Heart left ventricle (tissue), 16 donors: ENCODE results near the gene GTF2A2. TPM values are rescaled to one million over a fixed set of nuclear protein-coding genes. Genes with fewer than 3 reads are reported as not detected.

ENCODE experiments used
- ATAC-seq, 4 donors: fragments of 200-7000 bp; cut with Tn5 transposase; one replicate each; pipeline ENCODE4 v1.9.1; 2020 to 2022; ENCODE audit warnings: moderate library complexity in 4 of 4, mild to moderate bottlenecking in 3 of 4, moderate number of reproducible peaks in 1 of 4
- DNase-seq, 5 donors: peaks; one replicate each; pipeline ENCODE4 v3.0.0-alpha.2; 2020
- H3K27ac ChIP-seq, 12 donors: fragments of 200-600 bp; sonication (generic) in 4 of 12; one replicate each; pipeline versions ENCODE4 v1.5.0 to v1.8.0; 2016 to 2022; ENCODE audit warnings: mild to moderate bottlenecking in 2 of 12
- H3K27me3 ChIP-seq, 9 donors: fragments of 200-600 bp; sonication (generic) in 2 of 9; one replicate each; pipeline versions ENCODE4 v1.5.1 to v1.8.0; 2016 to 2022; ENCODE audit warnings: mild to moderate bottlenecking in 3 of 9
- H3K36me3 ChIP-seq, 9 donors: fragments of 200-600 bp; sonication (generic) in 2 of 9; one replicate each; pipeline versions ENCODE4 v1.5.0 to v1.8.0; 2018 to 2022; ENCODE audit warnings: mild to moderate bottlenecking in 2 of 9
- H3K4me1 ChIP-seq, 12 donors: fragments of 200-600 bp; sonication (generic) in 4 of 12; one replicate each; pipeline versions ENCODE4 v1.5.0 to v1.8.0; 2016 to 2022; ENCODE audit warnings: mild to moderate bottlenecking in 3 of 12
- H3K4me3 ChIP-seq, 12 donors: fragments of 200-600 bp; sonication (generic) in 4 of 12; one replicate each; pipeline versions ENCODE4 v1.5.0 to v1.8.0; 2017 to 2022; ENCODE audit warnings: mild to moderate bottlenecking in 9 of 12, moderate library complexity in 4 of 12
- H3K9me3 ChIP-seq, 12 donors: fragments of 200-600 bp; sonication (generic) in 4 of 12; one replicate each; pipeline versions ENCODE4 v1.5.0 to v1.8.0; 2016 to 2022; ENCODE audit warnings: mild to moderate bottlenecking in 1 of 12
- CTCF ChIP-seq, 12 donors: fragments of 200-600 bp; sonication (generic) in 4 of 12; IDR thresholded peaks; one replicate each; pipeline versions ENCODE4 v1.5.0 to v1.8.0; 2018 to 2022; ENCODE audit warnings: antibody characterized with exemption in 12 of 12, mild to moderate bottlenecking in 5 of 12
- POLR2A ChIP-seq, 2 donors: fragments of 450-650 bp; IDR thresholded peaks; one replicate each; pipeline ENCODE4 v1.6.1; 2017; ENCODE audit warnings: antibody characterized with exemption in 2 of 2, mild to moderate bottlenecking in 2 of 2, moderate library complexity in 2 of 2
- WGBS, 4 donors: extraction: QIAGEN DNeasy Blood & Tissue Kit in 2 of 4; methylation state at CpG; one replicate each; pipeline versions ENCODE4 v1.1.5 to v1.1.7; 2013 to 2018; 5-methylcytosine and 5-hydroxymethylcytosine counted together
- intact Hi-C, 10 donors: fragments of 100-400 bp; cut with DNase I; formaldehyde crosslinking; loops; one replicate each; pipeline versions ENCODE4 v1.11.1 to v1.14.2; 2022
- polyA plus RNA-seq, 2 donors: library from polyadenylated mRNA; stranded (reverse); fragments of 200-250 nt; gene quantifications; one replicate each; pipeline ENCODE4 v1.2.3, GENCODE V29; 2013
- total RNA-seq, 9 donors: library from RNA; depleted of rRNA in 2 of 9; stranded (reverse); fragments of >200 nt in 2 of 9; fragmentation: NEBNext Ultra II Directional in 3 of 9; extraction: Animal tissue kit (Norgen Biotek cat#: 25700) in 3 of 9; gene quantifications; one replicate each; pipeline versions ENCODE4 v1.1.0 to v1.2.4, GENCODE V29; 2016 to 2023
- donor health status: ischemic (EF 13 %, LVEDD 7.1; RV severe dilation, severe dysfunction).
- donor health status: healthy with polysubstance abuse.
- donor health status: DM: no; HTN: yes; CAD: no.
- donor health status: DM: no; HTN: no; CAD: no.
- donor health status: ischemic (EF 25% LVEDD 6.9; RV normal size, moderate dysfunction).
- donor health status: ischemic (EF 25% LVEDD 5.7; RV mildly dilated, moderate dysfunction).
- donor health status: healthy.
- donor health status: DM: yes; HTN: yes; CAD: no.
- donor health status: ischemic (EF 35%, LVEDD 5.7; RV mildly dilated, moderate dysfunction).
- donor health status: nonischemic (EF 11% LVEDD 7.7; RV severe dilation, severe dysfunction).
- donor health status: DM: yes; HTN: yes; CAD: no.
- donor health status: PGD.
- donor health status: ischemic (EF 29% LVEDD 5.4; RV normal size, mild dysfunction).
- donor health status: nonischemic (EF 23%, LVEDD 6.1; RV moderate dilation, normal function).

GTF2A2 gene
- total and polyA plus RNA-seq, 11 donors: 23.8 to 156 (median 110) TPM

- DNase-seq: no peak
- WGBS, 4 donors: 77 to 90% (median 84%) methylated on average over 2 of the region's 2 CpGs
- Histone ChIP-seq H3K27ac (no peak overlapping the region), H3K27me3 (no peaks in the 10 kb centered on the region), H3K4me3 (no peak overlapping the region), H3K4me1 (peaks cover 0 to 8% (median 0%) of the 10 kb centered on the region in 12 donors), H3K9me3 (peaks cover 0 to 20% (median 0%) of the 10 kb centered on the region in 12 donors), H3K36me3 (no peaks in the 10 kb centered on the region)
- no peak for TF ChIP-seq CTCF (IDR thresholded peaks at IDR 0.05)
- no peak for TF ChIP-seq POLR2A (IDR thresholded peaks at IDR 0.05)
- no peak for ATAC-seq
- intact Hi-C loops: no loop called here
These were observed 58.9 kb downstream of the GTF2A2 start for GRCh38 chr15:59598461-59598860.

GRCh38 chr15:59596640-59597039 is 60.7 kb downstream of the GTF2A2 start:
- no peaks in the 10 kb centered on the region for H3K27me3 ChIP-seq

GRCh38 chr15:59595434-59595915 is 61.8 kb downstream of the GTF2A2 start:
- WGBS, 4 donors: 65 to 89% (median 74%) methylated on average over 7 of the region's 7 CpGs
- TF ChIP-seq POLR2A (IDR thresholded peaks at IDR 0.05): no peak
- TF ChIP-seq CTCF (IDR thresholded peaks at IDR 0.05): no peak

More at GRCh38 chr15:59596640-59597039, 60.7 kb downstream of the GTF2A2 start:
- Histone ChIP-seq H3K4me3 (no peak overlapping the region), H3K27ac (no peak overlapping the region), H3K36me3 (no peaks in the 10 kb centered on the region), H3K9me3 (peaks cover 0 to 10% (median 0%) of the 10 kb centered on the region in 12 donors), H3K4me1 (peaks cover 0 to 8% (median 0%) of the 10 kb centered on the region in 12 donors)
- intact Hi-C loops: no loop called here
- DNase-seq: no peak
- TF ChIP-seq POLR2A (IDR thresholded peaks at IDR 0.05) (no peak), CTCF (IDR thresholded peaks at IDR 0.05) (no peak)
- no peak for ATAC-seq

GRCh38 chr15:59594991-59595390 is 62.3 kb downstream of the GTF2A2 start:
- ATAC-seq: no peak
- Histone ChIP-seq H3K27ac (peak overlapping the region in 6 of 12 donors; percentile 19 to 41 (median 34)), H3K4me3 (no peak overlapping the region), H3K36me3 (no peaks in the 10 kb centered on the region), H3K9me3 (no peaks in the 10 kb centered on the region), H3K4me1 (peaks cover 0 to 8% (median 0%) of the 10 kb centered on the region in 12 donors), H3K27me3 (no peaks in the 10 kb centered on the region)
- 90 to 95% (median 93%) methylated on average over 2 of the region's 2 CpGs for WGBS, 4 donors
- TF ChIP-seq POLR2A (IDR thresholded peaks at IDR 0.05): no peak
- TF ChIP-seq CTCF (IDR thresholded peaks at IDR 0.05): no peak
- intact Hi-C loops: no loop called here
- DNase-seq: no peak

More at GRCh38 chr15:59595434-59595915, 61.8 kb downstream of the GTF2A2 start:
- DNase-seq: no peak
- H3K4me3 ChIP-seq: no peak overlapping the region
- peaks cover 0 to 8% (median 0%) of the 10 kb centered on the region in 12 donors for H3K4me1 ChIP-seq
- no peak overlapping the region for H3K27ac ChIP-seq
- peaks cover 0 to 2% (median 0%) of the 10 kb centered on the region in 12 donors for H3K9me3 ChIP-seq
- no peaks in the 10 kb centered on the region for H3K36me3 ChIP-seq
- H3K27me3 ChIP-seq: no peaks in the 10 kb centered on the region
- intact Hi-C loops: no loop called here
- no peak for ATAC-seq
